NCI-H2196 (cell line): ENCODE results near the gene PRIM1.
"Not testable (repeated sequence)": the region's sequence is repeated elsewhere in the genome, so short reads cannot be mapped to it uniquely, and the experiment has no call there.

Experiments
- DNase-seq: peaks from one replicate; lab custom pipeline; 2025; ENCODE audit not compliant: unreplicated experiment; lab: John Stamatoyannopoulos, UW

The PRIM1 gene

GRCh38 chr12:56751712-56752598, at the start of gene PRIM1:
TSS of gene PRIM1 (minus strand) at chr12:56752323. CDS start at chr12:56752298, 25 bp downstream.
- peak; percentile 95 for DNase-seq

- DNase-seq, result no peak
These were observed 48.1 kb upstream of the PRIM1 start for GRCh38 chr12:56800221-56800620.

- not testable (repeated sequence) for DNase-seq
These were observed 47.2 kb upstream of the PRIM1 start for GRCh38 chr12:56799345-56799744.

GRCh38 chr12:56795791-56796190, 43.7 kb upstream of the PRIM1 start:
- DNase-seq, result not testable (repeated sequence)

- not testable (repeated sequence) for DNase-seq
These were observed 43.0 kb upstream of the PRIM1 start for GRCh38 chr12:56795046-56795562.

GRCh38 chr12:56793124-56793523, 41.0 kb upstream of the PRIM1 start:
- not testable (repeated sequence) for DNase-seq

- no peak for DNase-seq
These were observed 40.6 kb upstream of the PRIM1 start for GRCh38 chr12:56792678-56793077.

GRCh38 chr12:56789429-56789828, 37.3 kb upstream of the PRIM1 start:
- DNase-seq, result not testable (repeated sequence)

- DNase-seq, result no peak
These were observed 35.4 kb upstream of the PRIM1 start for GRCh38 chr12:56787498-56787897.

GRCh38 chr12:56785874-56786273, 33.8 kb upstream of the PRIM1 start:
- no peak for DNase-seq

- DNase-seq, result no peak
These were observed 33.2 kb upstream of the PRIM1 start for GRCh38 chr12:56785141-56785865.

- no peak for DNase-seq
These were observed 29.6 kb upstream of the PRIM1 start for GRCh38 chr12:56781726-56782125.

GRCh38 chr12:56778756-56779155, 26.6 kb upstream of the PRIM1 start:
- no peak for DNase-seq

GRCh38 chr12:56776654-56777053, 24.5 kb upstream of the PRIM1 start:
- no peak for DNase-seq

- no peak for DNase-seq
These were observed 23.5 kb upstream of the PRIM1 start for GRCh38 chr12:56775638-56776037.

- no peak for DNase-seq
These were observed 21.0 kb upstream of the PRIM1 start for GRCh38 chr12:56773113-56773512.

GRCh38 chr12:56772625-56773024, 20.5 kb upstream of the PRIM1 start:
- DNase-seq, result no peak

- no peak for DNase-seq
These were observed 17.7 kb upstream of the PRIM1 start for GRCh38 chr12:56769868-56770267.

GRCh38 chr12:56768424-56768823, 16.3 kb upstream of the PRIM1 start:
- DNase-seq, result peak; percentile 51

GRCh38 chr12:56766535-56766934, 14.4 kb upstream of the PRIM1 start:
- no peak for DNase-seq

- DNase-seq, result no peak
These were observed 11.9 kb upstream of the PRIM1 start for GRCh38 chr12:56763753-56764657.
